ENCODE data around the gene PCDHA5. TPM values are rescaled to one million over a fixed set of nuclear protein-coding genes. Genes with fewer than 3 reads are reported as not detected.
A peak's percentile ranks its signal among the peaks of the same experiment; 100 is the strongest.
"Not testable (repeated sequence)": the region's sequence is repeated elsewhere in the genome, so short reads cannot be mapped to it uniquely, and the experiment has no call there.

PCDHA5 gene
- total RNA-seq, 1 donor from 2014 or later: 2.7 TPM

- H3K4me2 ChIP-seq: no peak overlapping the region
- H3K27me3 ChIP-seq: no peaks in the 10 kb centered on the region
- Mint-ChIP-seq H3K4me1 (no peaks in the 10 kb centered on the region), H3K36me3 (peaks cover 22% of the 10 kb centered on the region), H3K27me3 (ENCODE audit: insufficient read depth, low read depth) (no peaks in the 10 kb centered on the region), H3K4me3 (no peak overlapping the region), H3K9me3 (peaks cover 44% of the 10 kb centered on the region), H3K27ac (no peak overlapping the region)
- H3F3A ChIP-seq (ENCODE audit: low read depth): no peaks in the 10 kb centered on the region
- TF ChIP-seq EZH2phosphoT487 (IDR thresholded peaks at IDR 0.05) (no peak), CTCF (IDR thresholded peaks at IDR 0.05) (no peak), EZH2 (IDR thresholded peaks at IDR 0.05) (no peak)
- H3K4me3 ChIP-seq: no peak overlapping the region
- DNase-seq (ENCODE audit: low spot score): no peak
- no peaks in the 10 kb centered on the region for H4K20me1 ChIP-seq (ENCODE audit: low read depth)
- H3K79me2 ChIP-seq (ENCODE audit: low read depth): no peaks in the 10 kb centered on the region
- no peak overlapping the region for H2AFZ ChIP-seq (replicated peaks)
- H3K36me3 ChIP-seq: peaks cover 13% of the 10 kb centered on the region
- H3K27ac ChIP-seq: no peak overlapping the region
- H3K9ac ChIP-seq: no peak overlapping the region
- H3K4me1 ChIP-seq: no peaks in the 10 kb centered on the region
- peaks cover 14% of the 10 kb centered on the region for H3K9me3 ChIP-seq (ENCODE audit: low read depth)
These were observed 24.7 kb upstream of the PCDHA5 start for GRCh38 chr5:140796718-140797095.

GRCh38 chr5:140800816-140801493 is 20.5 kb upstream of the PCDHA5 start, which contains the start of gene PCDHA3:
TSS of gene PCDHA3 (plus strand) at chr5:140801057.
- H3K4me1 ChIP-seq: no peaks in the 10 kb centered on the region
- H3K4me3 ChIP-seq: no peak within 1 kb of the TSS
- peaks cover 41% of the 10 kb centered on the region for H3K9me3 Mint-ChIP-seq
- peaks cover 2% of the 10 kb centered on the region for H3K27me3 Mint-ChIP-seq (ENCODE audit: insufficient read depth, low read depth)
- peaks cover 25% of the 10 kb centered on the region for H3K36me3 Mint-ChIP-seq
- peaks cover 9% of the 10 kb centered on the region for H3K9me3 ChIP-seq (ENCODE audit: low read depth)
- H3K36me3 ChIP-seq: peaks cover 13% of the 10 kb centered on the region
- no peaks in the 10 kb centered on the region for H3K79me2 ChIP-seq (ENCODE audit: low read depth)
- H3K4me1 Mint-ChIP-seq: peaks cover 1% of the 10 kb centered on the region
- no peaks in the 10 kb centered on the region for H3F3A ChIP-seq (ENCODE audit: low read depth)
- H3K4me2 ChIP-seq: no peak within 1 kb of the TSS
- no peak for TF ChIP-seq EZH2 (IDR thresholded peaks at IDR 0.05)
- TF ChIP-seq CTCF (IDR thresholded peaks at IDR 0.05): peak; percentile 4
- no peak for TF ChIP-seq EZH2phosphoT487 (IDR thresholded peaks at IDR 0.05)
- no peak within 1 kb of the TSS for H3K9ac ChIP-seq
- no peak within 1 kb of the TSS for H3K4me3 Mint-ChIP-seq
- no peak for DNase-seq (ENCODE audit: low spot score)
- no peaks in the 10 kb centered on the region for H4K20me1 ChIP-seq (ENCODE audit: low read depth)
- H2AFZ ChIP-seq (replicated peaks): no peak within 1 kb of the TSS
- no peak within 1 kb of the TSS for H3K27ac ChIP-seq
- no peak within 1 kb of the TSS for H3K27ac Mint-ChIP-seq
- no peaks in the 10 kb centered on the region for H3K27me3 ChIP-seq

GRCh38 chr5:140801494-140801841 is 19.9 kb upstream of the PCDHA5 start:
- TF ChIP-seq CTCF (IDR thresholded peaks at IDR 0.05) (no peak), EZH2phosphoT487 (IDR thresholded peaks at IDR 0.05) (no peak), EZH2 (IDR thresholded peaks at IDR 0.05) (no peak)
- no peak for DNase-seq (ENCODE audit: low spot score)
- Histone ChIP-seq H3K27ac (no peak overlapping the region), H3K4me1 (no peaks in the 10 kb centered on the region), H3F3A (ENCODE audit: low read depth) (no peaks in the 10 kb centered on the region), H3K4me3 (no peak overlapping the region), H3K9me3 (ENCODE audit: low read depth) (peaks cover 9% of the 10 kb centered on the region), H3K79me2 (ENCODE audit: low read depth) (no peaks in the 10 kb centered on the region), H3K9ac (no peak overlapping the region), H3K4me2 (no peak overlapping the region), H3K27me3 (no peaks in the 10 kb centered on the region), H2AFZ (replicated peaks) (no peak overlapping the region), H4K20me1 (ENCODE audit: low read depth) (no peaks in the 10 kb centered on the region), H3K36me3 (peaks cover 13% of the 10 kb centered on the region)
- Mint-ChIP-seq H3K27ac (no peak overlapping the region), H3K4me1 (peaks cover 3% of the 10 kb centered on the region), H3K9me3 (peaks cover 40% of the 10 kb centered on the region), H3K4me3 (no peak overlapping the region), H3K36me3 (peaks cover 25% of the 10 kb centered on the region), H3K27me3 (ENCODE audit: insufficient read depth, low read depth) (peaks cover 2% of the 10 kb centered on the region)

- H3K9me3 ChIP-seq (ENCODE audit: low read depth); DNase-seq (ENCODE audit: low spot score): not testable (repeated sequence)
- H3K9me3 Mint-ChIP-seq: peaks cover 37% of the 10 kb centered on the region
These were observed 19.0 kb upstream of the PCDHA5 start for GRCh38 chr5:140802381-140802780.

More at GRCh38 chr5:140802381-140802780, 19.0 kb upstream of the PCDHA5 start:
- not testable (repeated sequence) for H3K4me2 ChIP-seq; H3K79me2 ChIP-seq (ENCODE audit: low read depth); H3K27ac Mint-ChIP-seq; H3K4me3 ChIP-seq; H2AFZ ChIP-seq (replicated peaks); H3K4me1 ChIP-seq; H4K20me1 ChIP-seq (ENCODE audit: low read depth); H3F3A ChIP-seq (ENCODE audit: low read depth); H3K9ac ChIP-seq; H3K4me3 Mint-ChIP-seq; H3K27me3 Mint-ChIP-seq (ENCODE audit: insufficient read depth, low read depth); H3K27ac ChIP-seq; H3K4me1 Mint-ChIP-seq; H3K27me3 ChIP-seq
- peaks cover 22% of the 10 kb centered on the region for H3K36me3 Mint-ChIP-seq
- H3K36me3 ChIP-seq: peaks cover 13% of the 10 kb centered on the region

Measured in neural progenitor cell (in vitro differentiated cells).